Fibroblast of villous mesenchyme (primary cell): ENCODE data around the gene CXCL9. TPM values are rescaled to one million over a fixed set of nuclear protein-coding genes. Genes with fewer than 3 reads are reported as not detected.

Experiments used
- DNase-seq: peaks from one replicate; pipeline ENCODE4 v3.0.0-alpha.2; 2010; ENCODE audit warnings: low read depth
- H3K4me3 ChIP-seq: 2 replicates; pipeline ENCODE4 v1.5.1; 2011; ENCODE audit warnings: low read depth, mild to moderate bottlenecking, low read length
- total RNA-seq: library from RNA; depleted of rRNA; stranded (reverse); fragments of >200 nt; gene quantifications from 2 replicates; pipeline ENCODE4 v1.2.3, GENCODE V29; 2012
- TF ChIP-seq, protein P1 (sequence below): IDR thresholded peaks from 2 replicates; pipeline ENCODE4 v1.5.1; 2012; ENCODE audit warnings: low read depth, mild to moderate bottlenecking, low read length; ENCODE audit not compliant: insufficient read depth

Gene CXCL9
- total RNA-seq, 1 donor, result not detected

DNA sequence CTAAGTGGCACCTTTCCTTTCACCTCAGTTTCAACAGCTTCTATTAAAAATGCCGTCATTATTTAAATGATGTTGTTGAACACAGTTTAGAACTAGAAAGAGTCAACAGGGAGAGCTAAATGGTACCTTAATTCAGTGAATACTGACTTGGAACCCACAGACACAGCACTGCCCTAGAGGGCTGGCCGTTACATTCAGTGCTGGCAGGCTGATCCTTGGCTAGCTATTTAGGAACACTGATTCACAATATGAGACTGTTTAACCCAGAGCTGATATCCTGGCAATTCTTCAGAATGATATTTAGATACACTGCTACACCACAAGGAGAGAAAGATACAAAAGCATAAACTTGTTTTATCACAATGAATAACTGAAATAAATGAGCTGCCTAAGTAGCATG, 53.8 kb downstream of the CXCL9 start:
- no peak overlapping the region for H3K4me3 ChIP-seq
- DNase-seq, result no peak
- TF ChIP-seq, protein P1, sequence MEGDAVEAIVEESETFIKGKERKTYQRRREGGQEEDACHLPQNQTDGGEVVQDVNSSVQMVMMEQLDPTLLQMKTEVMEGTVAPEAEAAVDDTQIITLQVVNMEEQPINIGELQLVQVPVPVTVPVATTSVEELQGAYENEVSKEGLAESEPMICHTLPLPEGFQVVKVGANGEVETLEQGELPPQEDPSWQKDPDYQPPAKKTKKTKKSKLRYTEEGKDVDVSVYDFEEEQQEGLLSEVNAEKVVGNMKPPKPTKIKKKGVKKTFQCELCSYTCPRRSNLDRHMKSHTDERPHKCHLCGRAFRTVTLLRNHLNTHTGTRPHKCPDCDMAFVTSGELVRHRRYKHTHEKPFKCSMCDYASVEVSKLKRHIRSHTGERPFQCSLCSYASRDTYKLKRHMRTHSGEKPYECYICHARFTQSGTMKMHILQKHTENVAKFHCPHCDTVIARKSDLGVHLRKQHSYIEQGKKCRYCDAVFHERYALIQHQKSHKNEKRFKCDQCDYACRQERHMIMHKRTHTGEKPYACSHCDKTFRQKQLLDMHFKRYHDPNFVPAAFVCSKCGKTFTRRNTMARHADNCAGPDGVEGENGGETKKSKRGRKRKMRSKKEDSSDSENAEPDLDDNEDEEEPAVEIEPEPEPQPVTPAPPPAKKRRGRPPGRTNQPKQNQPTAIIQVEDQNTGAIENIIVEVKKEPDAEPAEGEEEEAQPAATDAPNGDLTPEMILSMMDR, result no peak

Other genes with a start within 250 kb of the CXCL9 start
- gene PPEF2, start 105.1 kb downstream of the CXCL9 start, total RNA-seq, result under 0.01 TPM in 1 of 2 replicates, not detected in the other
- gene NAAA, start 66.5 kb downstream of the CXCL9 start, total RNA-seq, result 23.5 and 54.8 TPM in 2 replicates
- 40.9 and 45.8 TPM in 2 replicates for gene SDAD1, start 16.6 kb downstream of the CXCL9 start, total RNA-seq
- under 0.01 and 0.86 TPM in 2 replicates for gene CXCL10, start 16.0 kb upstream of the CXCL9 start, total RNA-seq
- not detected in 2 replicates for gene CXCL11, start 28.6 kb upstream of the CXCL9 start, total RNA-seq
- not detected in 2 replicates for gene ART3, start 67.2 kb upstream of the CXCL9 start, total RNA-seq
- gene NUP54, start 140.9 kb upstream of the CXCL9 start, total RNA-seq, result 47.7 and 67.4 TPM in 2 replicates
- 144 and 181 TPM in 2 replicates for gene SCARB2, start 206.3 kb upstream of the CXCL9 start, total RNA-seq
- gene FAM47E, start 244.2 kb upstream of the CXCL9 start, total RNA-seq, result 0.32 and 0.86 TPM in 2 replicates